ENCODE measurements around the gene RNFT1.
"Not testable (repeated sequence)": the region's sequence is repeated elsewhere in the genome, so short reads cannot be mapped to it uniquely, and the experiment has no call there.

The RNFT1 gene

GRCh38 chr17:59964482-59965328 is at the start of gene RNFT1:
TSS of gene RNFT1 (minus strand) at chr17:59964740. CDS start at chr17:59964663, 77 bp downstream.
- DNase-seq: peak; percentile 96

GRCh38 chr17:60009326-60009725 is 44.8 kb upstream of the RNFT1 start:
- not testable (repeated sequence) for DNase-seq

GRCh38 chr17:60008377-60008776 is 43.8 kb upstream of the RNFT1 start:
- DNase-seq: not testable (repeated sequence)

GRCh38 chr17:60006160-60006559 is 41.6 kb upstream of the RNFT1 start:
- DNase-seq: no peak

- DNase-seq: not testable (repeated sequence)
These were observed 40.0 kb upstream of the RNFT1 start for GRCh38 chr17:60004561-60004960.

- DNase-seq: not testable (repeated sequence)
These were observed 37.9 kb upstream of the RNFT1 start for GRCh38 chr17:60002405-60002804.

- DNase-seq: not testable (repeated sequence)
These were observed 32.1 kb upstream of the RNFT1 start for GRCh38 chr17:59996608-59997007.

- not testable (repeated sequence) for DNase-seq
These were observed 10.6 kb upstream of the RNFT1 start for GRCh38 chr17:59975166-59975565.

- not testable (repeated sequence) for DNase-seq
These were observed 8.9 kb upstream of the RNFT1 start for GRCh38 chr17:59973483-59973882.

- DNase-seq: no peak
These were observed 8.2 kb upstream of the RNFT1 start for GRCh38 chr17:59972778-59973177.

GRCh38 chr17:59971771-59972170 is 7.2 kb upstream of the RNFT1 start:
- not testable (repeated sequence) for DNase-seq

- DNase-seq: no peak
These were observed 630 bp downstream of the RNFT1 start for GRCh38 chr17:59963738-59964481.

GRCh38 chr17:59962739-59963318 is 1.7 kb downstream of the RNFT1 start:
- DNase-seq: no peak

- not testable (repeated sequence) for DNase-seq
These were observed 5.0 kb downstream of the RNFT1 start for GRCh38 chr17:59959574-59959973.

GRCh38 chr17:59954856-59955255 is 9.7 kb downstream of the RNFT1 start:
- DNase-seq: no peak

- no peak for DNase-seq
These were observed 14.5 kb downstream of the RNFT1 start for GRCh38 chr17:59950049-59950448.

GRCh38 chr17:59947310-59947709 is 17.2 kb downstream of the RNFT1 start:
- DNase-seq: not testable (repeated sequence)

GRCh38 chr17:59946433-59946832 is 18.1 kb downstream of the RNFT1 start:
- not testable (repeated sequence) for DNase-seq

GRCh38 chr17:59941131-59941530 is 23.4 kb downstream of the RNFT1 start:
- no peak for DNase-seq

- DNase-seq: not testable (repeated sequence)
These were observed 23.8 kb downstream of the RNFT1 start for GRCh38 chr17:59940697-59941096.

- not testable (repeated sequence) for DNase-seq
These were observed 31.2 kb downstream of the RNFT1 start for GRCh38 chr17:59933317-59933716.

- DNase-seq: not testable (repeated sequence)
These were observed 33.8 kb downstream of the RNFT1 start for GRCh38 chr17:59930768-59931167.

GRCh38 chr17:59930121-59930520 is 34.4 kb downstream of the RNFT1 start:
- DNase-seq: not testable (repeated sequence)
